ENCODE results near the gene RNF103. TPM values are rescaled to one million over a fixed set of nuclear protein-coding genes. Genes with fewer than 3 reads are reported as not detected.
"Not testable (repeated sequence)": the region's sequence is repeated elsewhere in the genome, so short reads cannot be mapped to it uniquely, and the experiment has no call there.

Gene RNF103
- total and polyA plus RNA-seq, 2 experiments from 2014 or later = 22.0 to 28.1 TPM

DNA sequence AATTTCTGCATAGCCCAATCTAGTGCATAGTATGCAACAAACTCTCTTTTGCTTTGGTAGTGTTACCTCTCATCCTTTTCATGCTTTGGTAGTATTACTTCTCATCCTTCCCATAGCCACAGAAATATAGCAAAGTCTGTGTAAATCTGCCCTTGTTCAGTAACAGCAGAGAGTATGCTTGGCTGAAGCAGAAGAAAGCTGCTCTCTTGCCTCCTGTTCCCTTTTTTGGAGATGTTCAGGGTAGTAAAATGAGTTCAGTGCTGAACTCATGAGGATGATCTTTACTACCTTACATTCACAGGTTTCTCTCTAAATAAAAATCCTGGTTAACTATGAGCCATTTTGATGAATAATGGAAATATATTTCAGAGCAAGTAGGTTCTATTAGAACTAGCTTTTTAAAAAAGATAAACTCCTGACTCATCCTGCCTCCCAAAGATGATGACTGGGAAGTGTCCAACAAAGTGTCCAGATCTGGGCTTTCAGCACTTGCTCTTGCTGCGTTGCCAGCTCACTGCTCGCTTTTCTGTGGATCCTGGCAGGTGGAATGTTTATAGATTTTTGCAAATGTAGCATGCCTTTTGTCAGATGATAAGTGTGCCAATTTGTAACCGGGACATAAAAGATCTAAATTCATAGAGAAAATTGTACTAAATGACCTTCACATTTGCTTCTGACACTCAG is 31.0 kb downstream of the RNF103 start:
- no peaks in the 10 kb centered on the region for H3K9me3 ChIP-seq (ENCODE audit: low read depth)
- H3K36me3 ChIP-seq = no peaks in the 10 kb centered on the region
- H3K27me3 ChIP-seq = no peaks in the 10 kb centered on the region
- peak overlapping the region; percentile 39 for H3K27ac ChIP-seq
- TF ChIP-seq, protein P1, sequence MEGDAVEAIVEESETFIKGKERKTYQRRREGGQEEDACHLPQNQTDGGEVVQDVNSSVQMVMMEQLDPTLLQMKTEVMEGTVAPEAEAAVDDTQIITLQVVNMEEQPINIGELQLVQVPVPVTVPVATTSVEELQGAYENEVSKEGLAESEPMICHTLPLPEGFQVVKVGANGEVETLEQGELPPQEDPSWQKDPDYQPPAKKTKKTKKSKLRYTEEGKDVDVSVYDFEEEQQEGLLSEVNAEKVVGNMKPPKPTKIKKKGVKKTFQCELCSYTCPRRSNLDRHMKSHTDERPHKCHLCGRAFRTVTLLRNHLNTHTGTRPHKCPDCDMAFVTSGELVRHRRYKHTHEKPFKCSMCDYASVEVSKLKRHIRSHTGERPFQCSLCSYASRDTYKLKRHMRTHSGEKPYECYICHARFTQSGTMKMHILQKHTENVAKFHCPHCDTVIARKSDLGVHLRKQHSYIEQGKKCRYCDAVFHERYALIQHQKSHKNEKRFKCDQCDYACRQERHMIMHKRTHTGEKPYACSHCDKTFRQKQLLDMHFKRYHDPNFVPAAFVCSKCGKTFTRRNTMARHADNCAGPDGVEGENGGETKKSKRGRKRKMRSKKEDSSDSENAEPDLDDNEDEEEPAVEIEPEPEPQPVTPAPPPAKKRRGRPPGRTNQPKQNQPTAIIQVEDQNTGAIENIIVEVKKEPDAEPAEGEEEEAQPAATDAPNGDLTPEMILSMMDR (IDR thresholded peaks at IDR 0.05; ENCODE audit: low read depth, low read length) = no peak
- peaks cover 21% of the 10 kb centered on the region for H3K4me1 ChIP-seq (ENCODE audit: low read depth)
- DNase-seq (ENCODE audit: low read depth in 1 of 2, low spot score in 1 of 2) = peak; percentile 7 to 44
- H3K4me3 ChIP-seq = no peak overlapping the region

DNA sequence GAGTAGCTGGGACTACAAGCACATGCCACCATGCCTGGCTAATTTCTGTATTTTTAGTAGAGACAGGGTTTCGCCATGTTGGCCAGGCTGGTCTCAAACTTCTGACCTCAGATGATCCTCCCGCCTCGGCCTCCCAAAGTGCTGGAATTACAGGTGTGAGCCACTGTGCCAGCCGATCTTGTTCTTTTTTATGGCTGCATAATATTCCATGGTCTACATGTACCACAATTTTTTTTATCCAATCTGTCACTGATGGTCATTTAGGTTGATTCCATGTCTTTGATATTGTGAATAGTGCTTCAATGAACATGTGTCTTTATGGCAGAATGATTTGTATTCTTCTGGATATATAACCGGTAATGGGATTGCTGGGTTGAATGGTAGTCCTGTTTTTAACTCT is 34.0 kb downstream of the RNF103 start:
- not testable (repeated sequence) for H3K27me3 ChIP-seq

DNA sequence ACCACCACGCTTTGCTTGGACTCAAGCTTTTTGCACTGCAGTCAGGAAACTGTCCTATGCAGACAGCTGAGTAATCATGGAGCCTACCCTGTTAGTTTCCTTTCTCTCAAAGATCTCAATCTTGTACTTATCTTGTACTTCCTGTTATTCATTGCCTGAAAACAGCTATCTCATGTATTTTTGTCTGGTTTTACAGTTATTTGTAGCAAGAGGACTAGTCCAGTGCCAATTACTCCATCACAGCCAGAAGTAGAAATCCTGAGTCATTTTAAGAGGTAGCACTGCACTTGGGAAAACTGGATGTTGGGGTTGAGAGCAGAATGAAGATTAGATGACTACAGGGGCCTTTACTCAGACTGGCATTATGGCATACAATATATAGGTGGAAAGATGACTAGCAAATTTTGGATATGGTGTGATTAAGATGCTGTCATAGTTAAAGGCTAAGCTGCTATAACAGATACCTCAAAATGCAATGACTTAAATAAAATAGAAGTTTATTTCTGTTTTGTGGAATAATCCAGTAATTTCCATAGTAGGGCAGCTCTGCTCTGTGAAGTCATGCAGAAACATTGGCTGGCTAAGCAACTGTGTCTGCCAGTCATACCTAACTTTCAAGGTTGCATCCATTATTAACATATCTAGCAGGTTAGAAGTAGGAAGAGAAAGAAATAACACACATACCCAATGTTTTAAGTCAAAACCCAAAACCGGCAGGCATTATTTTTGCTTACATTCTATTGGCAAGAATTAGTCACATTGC is 39.3 kb downstream of the RNF103 start:
- peak in 1 of 2 donors; percentile 77 for DNase-seq (ENCODE audit: low read depth in 1 of 2, low spot score in 1 of 2)
- H3K4me1 ChIP-seq (ENCODE audit: low read depth) = no peaks in the 10 kb centered on the region
- H3K27me3 ChIP-seq = no peaks in the 10 kb centered on the region
- no peak overlapping the region for H3K27ac ChIP-seq
- no peaks in the 10 kb centered on the region for H3K9me3 ChIP-seq (ENCODE audit: low read depth)
- no peak overlapping the region for H3K4me3 ChIP-seq
- no peaks in the 10 kb centered on the region for H3K36me3 ChIP-seq
- TF ChIP-seq, protein P1 (IDR thresholded peaks at IDR 0.05; ENCODE audit: low read depth, low read length) = no peak

More for the DNA sequence above, 34.0 kb downstream of the RNF103 start:
- not testable (repeated sequence) for H3K36me3 ChIP-seq; H3K4me1 ChIP-seq (ENCODE audit: low read depth); H3K9me3 ChIP-seq (ENCODE audit: low read depth); DNase-seq (ENCODE audit: low read depth in 1 of 2, low spot score in 1 of 2); H3K4me3 ChIP-seq; H3K27ac ChIP-seq

DNA sequence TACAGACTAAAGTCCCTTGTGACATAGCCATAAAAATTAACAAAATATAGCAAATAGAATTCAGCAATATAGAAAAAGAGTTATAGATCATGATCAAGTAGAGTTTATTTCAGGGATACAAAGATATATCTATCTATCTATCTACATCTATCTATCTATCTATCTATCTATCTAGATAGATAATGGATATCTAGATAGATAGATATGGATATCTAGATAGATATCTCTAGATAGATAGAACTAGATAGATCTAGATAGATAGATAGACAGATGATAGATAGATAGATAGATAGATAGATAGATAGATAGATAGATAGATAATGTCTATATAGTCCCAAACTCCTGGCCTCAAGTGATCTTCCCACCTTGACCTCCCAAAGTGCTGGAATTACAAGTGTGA is 43.1 kb downstream of the RNF103 start:
- TF ChIP-seq, protein P1 (IDR thresholded peaks at IDR 0.05; ENCODE audit: low read depth, low read length) = no peak
- no peak for DNase-seq (ENCODE audit: low read depth in 1 of 2, low spot score in 1 of 2)
- H3K4me3 ChIP-seq = no peak overlapping the region
- H3K27ac ChIP-seq = no peak overlapping the region
- H3K4me1 ChIP-seq (ENCODE audit: low read depth) = no peaks in the 10 kb centered on the region
- H3K36me3 ChIP-seq = no peaks in the 10 kb centered on the region
- H3K27me3 ChIP-seq = no peaks in the 10 kb centered on the region
- H3K9me3 ChIP-seq (ENCODE audit: low read depth) = no peaks in the 10 kb centered on the region

DNA sequence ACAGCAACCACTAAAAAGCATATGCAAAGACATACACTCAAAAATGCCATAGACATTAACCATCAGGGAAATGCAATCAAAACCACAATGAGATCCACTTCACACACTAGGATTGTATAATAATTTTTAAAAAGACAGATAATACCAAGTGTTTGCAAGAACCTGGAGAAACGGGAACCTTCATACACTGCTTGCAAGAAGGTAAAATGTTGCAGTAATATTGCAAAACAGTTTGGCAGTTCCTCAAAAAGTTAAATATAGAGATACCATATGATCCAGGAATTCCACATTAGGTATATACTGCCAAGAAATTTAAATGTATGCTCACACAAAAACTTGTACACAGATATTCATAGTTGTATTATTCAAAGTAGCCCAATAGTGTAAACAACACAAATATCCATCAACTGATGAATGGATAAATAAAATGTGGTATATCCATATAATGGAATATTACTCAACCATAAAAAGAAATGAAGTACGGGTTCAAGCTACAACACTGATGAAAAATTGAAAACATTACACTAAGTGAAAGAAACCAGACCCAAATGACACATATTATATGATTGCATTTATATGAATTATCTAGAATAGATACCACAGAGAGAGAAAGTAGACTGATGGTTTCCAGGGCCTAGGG is 45.7 kb downstream of the RNF103 start:
- Histone ChIP-seq H3K36me3 (no peaks in the 10 kb centered on the region), H3K27ac (no peak overlapping the region), H3K4me1 (ENCODE audit: low read depth) (no peaks in the 10 kb centered on the region), H3K4me3 (no peak overlapping the region), H3K27me3 (no peaks in the 10 kb centered on the region), H3K9me3 (ENCODE audit: low read depth) (no peaks in the 10 kb centered on the region)
- TF ChIP-seq, protein P1 (IDR thresholded peaks at IDR 0.05; ENCODE audit: low read depth, low read length) = no peak
- no peak for DNase-seq (ENCODE audit: low read depth in 1 of 2, low spot score in 1 of 2)

DNA sequence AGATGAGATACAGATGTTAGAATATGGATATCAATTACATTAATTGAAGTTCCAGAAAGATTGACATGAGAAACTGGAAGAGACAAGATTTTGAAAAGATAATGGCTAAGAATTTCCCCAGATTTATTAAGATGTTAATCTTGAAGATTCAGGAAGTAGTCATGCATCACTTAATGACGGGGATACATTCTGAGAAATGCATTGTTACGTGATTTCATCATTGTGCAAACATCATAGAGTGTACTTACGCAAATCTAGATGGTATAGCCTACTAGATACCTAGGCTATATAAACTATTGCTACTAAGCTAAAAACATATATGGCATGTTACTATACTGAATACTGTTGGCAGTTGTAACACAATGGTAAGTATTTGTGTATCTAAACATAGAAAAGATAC is 53.6 kb downstream of the RNF103 start:
- no peak overlapping the region for H3K27ac ChIP-seq
- TF ChIP-seq, protein P1 (IDR thresholded peaks at IDR 0.05; ENCODE audit: low read depth, low read length) = no peak
- no peaks in the 10 kb centered on the region for H3K36me3 ChIP-seq
- peak in 1 of 2 donors; percentile 16 for DNase-seq (ENCODE audit: low read depth in 1 of 2, low spot score in 1 of 2)
- no peak overlapping the region for H3K4me3 ChIP-seq
- no peaks in the 10 kb centered on the region for H3K9me3 ChIP-seq (ENCODE audit: low read depth)
- H3K27me3 ChIP-seq = no peaks in the 10 kb centered on the region
- peaks cover 7% of the 10 kb centered on the region for H3K4me1 ChIP-seq (ENCODE audit: low read depth)

Measured in cardiac muscle cell (in vitro differentiated cells and primary cell).